Measurements from ENCODE around the gene HBEGF.
"Not testable (repeated sequence)": the region's sequence is repeated elsewhere in the genome, so short reads cannot be mapped to it uniquely, and the experiment has no call there.

The HBEGF gene

DNA sequence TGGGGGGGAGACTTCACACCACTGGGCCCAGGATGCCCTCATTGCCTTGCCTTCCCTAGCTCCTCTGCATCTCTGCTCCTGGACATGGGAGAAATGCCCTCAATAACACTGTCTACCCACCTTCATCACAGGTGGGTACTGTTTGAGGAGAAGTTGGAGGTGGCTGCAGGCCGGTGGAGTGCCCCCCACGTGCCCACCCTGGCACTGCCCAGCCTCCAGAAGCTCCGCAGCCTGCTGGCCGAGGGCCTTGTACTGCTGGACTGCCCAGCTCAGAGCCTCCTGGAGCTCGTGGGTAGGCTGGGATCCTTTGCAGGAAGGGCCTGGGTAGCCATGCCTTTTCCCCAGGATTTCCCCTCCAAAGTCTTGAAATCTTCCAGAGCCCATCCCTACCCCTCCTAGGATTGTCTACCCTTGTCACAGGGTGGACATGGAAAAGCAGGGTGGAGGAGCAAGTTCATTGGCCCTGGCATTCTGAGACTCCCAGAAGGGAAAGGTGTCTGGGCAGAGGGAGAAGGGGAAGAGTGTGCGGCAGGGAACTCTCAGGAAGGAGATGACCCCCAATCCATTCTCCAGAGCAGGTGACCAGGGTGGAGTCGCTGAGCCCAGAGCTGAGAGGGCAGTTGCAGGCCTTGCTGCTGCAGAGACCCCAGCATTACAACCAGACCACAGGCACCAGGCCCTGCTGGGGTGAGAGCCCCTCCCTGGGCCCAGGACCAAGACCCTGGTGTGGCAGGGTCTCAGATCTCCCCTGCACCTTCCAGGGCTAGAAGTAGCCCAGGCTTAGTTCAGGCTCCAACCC is 14.5 kb upstream of the HBEGF start:
- DNase-seq, result no peak

DNA sequence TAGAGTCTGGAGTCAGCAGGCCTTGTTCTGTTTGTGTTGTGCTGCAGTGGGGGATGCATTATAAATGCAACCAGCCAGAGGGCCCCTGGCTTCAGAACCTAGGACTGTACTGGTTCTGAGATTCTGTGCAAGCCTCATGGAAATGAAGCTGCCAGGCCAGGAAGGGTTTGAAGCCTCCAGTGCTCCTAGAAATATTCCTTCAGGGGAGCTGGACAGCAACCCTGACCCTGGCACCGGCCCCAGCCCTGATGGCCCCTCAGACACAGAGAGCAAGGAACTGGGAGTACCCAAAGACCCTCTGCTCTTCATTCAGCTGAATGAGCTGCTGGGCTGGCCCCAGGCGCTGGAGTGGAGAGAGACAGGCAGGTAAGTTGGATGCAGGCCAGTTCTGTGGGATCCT is 13.7 kb upstream of the HBEGF start, which contains the start of gene SLC4A9:
Gene SLC4A9, plus strand, starts transcription at position 94 of the 400 bp plus-strand sequence. Its CDS starts 43 bp downstream, at position 137.
- DNase-seq, result no peak

DNA sequence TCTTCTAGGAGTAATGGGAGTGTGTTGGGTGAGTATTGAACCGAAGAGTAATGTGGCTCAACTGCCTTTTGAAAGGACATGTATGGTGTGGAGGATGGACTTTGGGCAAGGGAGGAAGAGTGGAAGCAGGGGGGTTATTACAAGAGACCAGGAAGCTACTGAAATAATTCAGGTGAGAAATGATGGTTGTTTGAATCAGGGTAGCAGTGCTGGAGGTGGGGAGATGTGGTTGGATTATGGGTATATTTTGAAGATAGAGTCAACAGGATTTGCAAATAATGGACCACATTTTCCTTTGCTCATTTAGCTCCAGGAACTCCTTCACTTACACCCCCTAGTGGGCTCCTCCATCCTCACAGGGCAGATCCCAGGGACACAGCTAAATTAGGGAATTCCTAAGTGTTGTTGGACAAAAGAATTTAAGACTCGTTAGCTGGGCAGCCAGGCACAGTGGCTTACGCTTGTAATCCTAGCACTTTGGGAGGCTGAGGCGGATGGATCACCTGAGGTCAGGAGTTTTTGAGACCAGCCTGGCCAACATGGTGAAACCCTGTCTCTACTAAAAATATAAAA is 12.4 kb upstream of the HBEGF start:
- peak; percentile 65 for DNase-seq

DNA sequence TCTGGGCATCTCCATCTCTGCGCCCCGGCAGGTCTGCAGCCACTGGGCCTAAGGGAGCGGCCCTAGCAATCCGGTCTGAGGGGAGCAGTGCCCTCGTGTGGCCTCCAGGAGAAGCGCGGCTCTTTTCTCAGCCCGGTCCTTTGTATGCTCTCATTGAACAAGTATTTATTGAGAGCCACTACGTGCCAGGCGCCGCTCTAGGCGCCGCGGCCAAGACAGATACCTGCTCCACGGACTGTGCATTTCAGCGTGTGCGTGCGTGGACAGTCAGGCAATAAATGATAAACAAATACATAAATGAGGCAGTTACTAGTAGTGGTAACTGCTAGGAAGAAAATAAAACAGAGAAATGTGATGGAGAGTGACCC is 11.3 kb upstream of the HBEGF start:
- DNase-seq, result peak; percentile 89

DNA sequence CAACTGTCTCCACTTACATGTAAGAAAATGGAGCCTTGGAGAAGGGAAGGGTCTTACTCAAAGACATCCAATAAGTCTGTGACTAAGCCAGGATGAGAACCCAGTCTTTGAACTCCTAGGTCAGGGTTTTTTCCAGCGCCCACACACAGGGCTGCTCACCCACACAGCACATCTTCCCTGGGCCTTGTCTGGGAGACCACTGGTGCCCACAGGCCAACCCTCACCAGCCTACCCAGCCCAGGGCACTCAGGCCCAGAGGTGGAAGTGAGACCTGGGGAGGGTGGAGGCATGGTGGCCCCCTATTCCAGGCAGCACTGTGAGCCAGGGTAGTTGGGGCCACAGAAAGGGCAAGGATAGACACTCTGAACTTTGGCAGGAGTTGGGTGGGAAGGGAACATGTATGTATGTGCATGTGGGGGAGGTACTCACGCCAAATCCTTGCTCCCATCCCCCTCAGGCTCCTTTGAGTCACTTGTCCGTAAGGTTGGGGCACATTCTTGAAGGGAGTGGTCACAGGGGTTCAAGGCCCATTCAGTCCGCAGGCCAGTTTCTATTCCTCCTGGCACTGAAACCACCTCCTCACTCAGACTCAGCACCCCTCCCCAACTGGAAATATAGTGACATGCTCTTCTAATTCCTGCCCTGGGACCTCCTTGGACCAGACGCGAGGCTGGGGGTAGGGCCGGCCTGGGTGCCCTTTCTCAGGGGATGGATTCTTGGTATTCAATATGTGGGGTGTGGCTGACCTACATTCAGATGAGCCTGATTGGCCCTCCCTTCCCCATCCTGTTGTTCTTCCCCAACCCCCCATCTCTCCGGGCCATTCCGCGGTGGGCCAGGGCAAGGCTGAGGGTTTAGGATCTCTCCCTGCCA is 10.7 kb upstream of the HBEGF start:
- DNase-seq, result no peak

DNA sequence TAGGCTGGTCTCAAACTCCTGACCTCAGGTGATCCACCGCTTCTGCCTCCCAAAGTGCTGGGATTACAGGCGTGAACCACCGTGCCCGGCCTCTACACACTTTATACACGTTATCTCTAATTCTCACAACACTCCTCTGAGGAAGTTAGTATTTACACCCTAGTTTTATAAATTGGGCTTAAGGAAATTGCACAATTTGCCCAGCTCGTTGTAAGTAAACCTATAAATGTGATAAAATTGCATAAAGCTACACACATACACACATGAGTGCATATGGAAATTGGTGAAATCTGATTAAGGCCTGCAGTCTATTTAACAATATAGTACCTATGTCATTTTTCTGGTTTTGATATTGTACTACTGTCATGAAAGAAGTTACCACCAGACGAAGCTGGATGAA is 9.1 kb upstream of the HBEGF start:
- DNase-seq, result no peak

DNA sequence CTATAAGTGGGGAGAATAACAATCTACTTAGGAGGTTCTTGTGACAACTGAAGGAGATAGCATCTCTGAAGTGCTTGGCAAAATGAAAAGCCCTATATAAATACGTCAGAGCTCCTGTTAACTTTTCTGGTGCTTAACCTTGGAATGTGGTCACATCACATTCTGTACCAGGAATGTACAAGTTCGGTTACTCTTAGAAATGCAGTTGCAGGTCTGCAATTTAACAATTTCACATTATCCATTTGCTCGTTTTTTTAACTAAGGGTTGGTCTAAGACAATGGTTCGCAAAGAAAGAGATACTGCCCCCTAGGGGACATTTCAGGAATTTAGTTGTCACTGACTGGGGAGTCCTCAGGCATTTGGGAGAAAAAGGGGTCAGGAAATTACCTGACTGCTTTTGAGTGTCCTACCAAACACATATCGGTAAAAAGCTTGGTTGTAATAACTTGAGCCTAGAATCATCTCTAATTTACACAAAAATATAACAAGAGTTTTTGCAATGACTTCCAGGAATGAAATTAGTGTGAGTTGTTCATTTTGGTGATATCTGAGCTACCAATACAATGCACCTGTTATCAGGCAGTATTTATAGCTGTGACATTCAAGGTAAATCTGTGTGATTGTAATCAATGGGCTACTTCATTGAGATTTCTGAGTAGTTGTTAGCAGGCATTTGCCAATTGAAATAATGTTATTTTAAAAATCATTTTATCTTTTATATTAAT is 5.4 kb upstream of the HBEGF start:
- peak; percentile 77 for DNase-seq

DNA sequence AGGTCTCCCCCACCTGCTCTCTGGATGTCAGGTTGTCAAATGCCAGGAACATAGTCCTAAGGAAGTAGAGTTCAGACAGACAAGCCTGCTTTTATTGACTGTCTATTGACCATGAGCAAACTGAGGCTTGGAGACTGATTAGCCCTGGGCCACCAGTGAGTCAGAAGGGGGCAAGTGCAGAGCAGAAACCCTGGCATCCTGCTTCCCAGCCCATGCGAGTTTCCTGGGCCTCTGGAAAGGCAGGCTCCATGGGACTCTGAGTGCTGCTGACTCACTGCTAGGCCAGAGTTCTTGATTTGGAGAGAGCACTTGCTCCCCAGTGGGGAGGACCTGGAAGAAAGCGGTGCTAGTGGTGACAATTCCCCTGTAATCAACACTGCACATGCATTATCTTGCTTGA is 2.8 kb upstream of the HBEGF start:
- peak; percentile 68 for DNase-seq

DNA sequence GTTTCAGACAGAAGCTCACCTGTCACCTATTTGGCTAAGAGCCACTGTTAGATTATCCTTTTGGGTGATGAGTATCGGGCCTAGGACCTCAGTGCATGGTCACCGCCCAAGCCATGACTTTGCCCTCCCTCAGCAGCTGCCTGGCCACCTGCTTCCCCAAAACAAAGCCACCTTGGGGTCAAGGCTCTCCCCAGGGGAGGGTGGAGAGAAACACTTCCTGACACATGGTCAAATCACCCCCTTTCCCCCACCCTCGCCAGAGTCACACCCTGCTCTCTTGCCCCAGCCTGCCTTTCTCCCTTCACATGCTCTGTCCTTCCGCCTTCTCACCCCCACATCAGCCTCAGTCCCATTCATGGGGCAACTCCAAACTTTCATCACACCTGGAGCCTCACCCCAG is 1.7 kb upstream of the HBEGF start:
- no peak for DNase-seq

DNA sequence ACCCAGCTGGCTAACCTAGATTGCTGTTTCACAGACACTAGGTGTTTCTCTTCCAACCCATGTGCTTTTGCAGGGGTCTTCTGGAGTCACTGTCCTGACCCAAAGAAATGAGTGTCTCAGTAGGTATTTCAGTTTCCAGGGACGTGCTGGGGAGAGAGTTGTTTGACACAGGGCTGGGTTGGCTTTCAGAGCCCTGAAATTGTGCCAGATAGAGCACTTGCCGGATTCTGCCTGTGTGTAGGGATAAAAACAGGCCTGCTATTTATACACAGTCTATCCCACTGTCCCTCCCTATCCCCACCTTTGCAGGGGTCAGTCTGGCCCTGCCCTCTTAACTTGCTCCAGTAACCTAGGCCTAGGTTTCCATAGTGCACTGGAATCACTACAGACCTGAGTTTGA is 957 bp upstream of the HBEGF start:
- no peak for DNase-seq

DNA sequence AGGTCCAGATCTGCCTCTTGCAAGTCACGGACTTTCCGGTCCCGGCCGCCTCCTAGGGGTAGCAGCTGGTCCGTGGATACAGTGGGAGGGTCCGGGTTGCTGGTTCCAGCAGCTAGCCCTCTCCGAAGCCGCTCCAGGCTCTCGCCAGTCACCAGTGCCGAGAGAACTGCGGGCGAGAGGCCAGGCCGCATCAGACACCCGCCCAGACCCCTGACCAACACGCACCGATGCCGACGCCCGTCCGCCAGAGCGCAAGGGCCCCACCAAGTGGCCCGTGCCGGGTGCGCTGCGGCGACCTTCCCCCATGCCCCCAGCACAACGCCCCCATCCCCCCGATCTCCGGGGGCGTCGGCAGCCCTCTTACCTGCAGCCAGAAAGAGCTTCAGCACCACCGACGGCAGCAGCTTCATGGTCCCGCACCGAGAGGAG is 470 bp downstream of the HBEGF start:
- peak; percentile 71 for DNase-seq

DNA sequence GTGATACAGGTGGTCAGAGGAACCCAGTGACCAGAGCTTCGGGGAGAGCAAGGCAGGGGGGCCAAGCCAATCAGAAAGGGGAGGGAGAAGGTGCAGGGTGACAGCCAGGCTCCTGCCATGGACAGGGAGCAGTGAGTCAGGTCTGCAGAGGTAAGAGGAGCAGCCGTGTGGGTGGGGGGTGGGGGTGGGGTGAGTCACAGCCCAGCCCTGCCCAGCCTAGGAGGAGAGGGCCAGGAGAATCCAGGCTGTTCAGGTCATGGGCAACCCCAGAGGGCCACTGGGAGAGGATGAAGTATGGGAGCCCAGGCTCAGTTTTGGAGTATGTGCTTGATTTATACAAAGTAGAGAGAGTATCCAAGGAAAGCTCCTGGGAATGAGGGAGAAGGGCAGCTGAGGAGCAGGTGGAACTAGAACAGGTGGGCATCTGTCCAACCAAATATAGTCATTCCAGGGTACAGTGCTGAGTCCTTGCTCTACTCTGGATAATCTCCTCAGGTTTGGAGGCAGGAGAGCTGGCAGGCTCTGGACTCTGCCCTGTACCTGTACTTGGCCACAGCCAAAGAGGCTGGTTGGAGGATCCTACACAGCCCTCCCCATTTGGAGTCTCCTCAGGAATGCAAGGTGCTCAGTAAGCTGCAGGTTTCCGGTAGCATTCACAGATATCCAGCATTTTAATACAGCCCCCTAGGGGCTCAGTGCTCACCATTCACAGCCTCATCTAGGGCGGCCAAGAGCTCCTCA is 1.6 kb downstream of the HBEGF start:
- DNase-seq, result peak; percentile 73

DNA sequence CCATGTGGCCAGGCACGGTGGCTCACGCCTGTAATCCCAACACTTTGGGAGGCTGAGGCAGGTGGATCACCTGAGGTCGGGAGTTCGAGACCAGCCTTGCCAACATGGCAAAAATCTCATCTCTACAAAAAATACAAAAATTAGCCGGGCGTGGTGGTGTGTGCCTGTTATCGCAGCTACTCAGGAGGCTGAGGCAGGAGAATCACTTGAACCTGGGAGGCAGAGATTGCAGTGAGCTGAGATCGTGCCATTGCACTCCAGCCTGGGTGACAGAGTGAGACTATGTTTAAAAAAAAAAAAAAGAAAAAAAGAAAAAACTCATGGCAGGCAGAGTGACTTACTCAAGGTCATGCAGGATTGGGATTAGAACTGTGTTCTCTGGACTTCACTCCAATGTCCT is 2.6 kb downstream of the HBEGF start:
- not testable (repeated sequence) for DNase-seq

DNA sequence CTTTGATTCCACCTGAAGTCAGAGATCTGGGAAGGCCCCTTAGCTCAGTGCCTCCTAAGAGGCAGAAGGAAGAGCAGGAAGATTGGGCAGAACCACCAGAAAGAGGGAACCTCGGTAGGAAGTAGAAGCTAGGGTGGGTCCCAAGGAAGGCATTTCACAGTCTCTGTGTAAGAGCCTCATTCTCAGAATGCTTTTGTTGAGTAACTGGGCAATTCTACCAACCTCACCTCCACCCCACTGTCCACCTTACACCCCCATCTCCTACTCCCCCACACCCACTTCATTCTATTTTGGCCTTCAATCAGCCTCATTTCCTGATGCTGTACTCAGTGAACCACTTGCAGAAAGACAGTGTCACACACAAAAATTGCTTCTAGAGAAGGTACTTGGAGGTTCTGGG is 3.5 kb downstream of the HBEGF start:
- no peak for DNase-seq

DNA sequence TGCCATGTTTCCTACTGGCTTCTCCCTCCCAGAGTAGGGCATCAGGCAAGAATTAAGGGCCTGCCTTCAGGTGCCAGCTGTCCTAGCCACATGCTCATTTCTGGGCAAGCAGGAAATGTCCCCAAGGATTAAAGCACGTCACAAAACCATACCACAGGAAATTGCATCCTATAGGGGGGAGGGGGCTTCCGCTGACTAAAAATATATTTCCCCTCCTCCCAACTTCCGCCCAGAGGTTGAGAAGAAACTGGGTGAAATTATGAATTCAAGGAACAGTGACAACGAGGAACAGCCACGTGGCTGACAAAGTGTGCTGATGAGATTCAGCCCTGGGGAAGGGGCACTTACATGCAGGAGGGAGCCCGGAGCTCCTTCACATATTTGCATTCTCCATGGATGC is 4.1 kb downstream of the HBEGF start:
- no peak for DNase-seq

DNA sequence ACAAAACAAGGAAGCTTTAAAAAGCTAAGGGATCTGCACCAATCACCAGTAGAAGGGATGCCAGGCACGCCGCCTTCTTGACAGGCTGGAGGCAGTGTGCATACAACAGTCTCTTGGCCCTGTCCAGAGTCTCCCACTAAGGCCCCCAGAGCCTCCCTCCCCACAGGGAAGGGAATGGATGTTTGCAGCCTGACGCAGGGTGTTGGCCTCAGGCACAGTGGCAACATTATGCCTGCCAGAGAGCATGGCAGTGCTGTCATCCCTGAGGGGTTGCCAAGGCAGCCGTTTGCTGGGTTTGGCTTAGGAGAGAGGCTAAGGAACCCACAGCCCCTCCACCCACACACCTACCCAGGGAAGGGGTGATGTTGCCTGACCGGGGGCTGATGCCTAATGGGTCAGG is 4.8 kb downstream of the HBEGF start:
- DNase-seq, result peak; percentile 56

DNA sequence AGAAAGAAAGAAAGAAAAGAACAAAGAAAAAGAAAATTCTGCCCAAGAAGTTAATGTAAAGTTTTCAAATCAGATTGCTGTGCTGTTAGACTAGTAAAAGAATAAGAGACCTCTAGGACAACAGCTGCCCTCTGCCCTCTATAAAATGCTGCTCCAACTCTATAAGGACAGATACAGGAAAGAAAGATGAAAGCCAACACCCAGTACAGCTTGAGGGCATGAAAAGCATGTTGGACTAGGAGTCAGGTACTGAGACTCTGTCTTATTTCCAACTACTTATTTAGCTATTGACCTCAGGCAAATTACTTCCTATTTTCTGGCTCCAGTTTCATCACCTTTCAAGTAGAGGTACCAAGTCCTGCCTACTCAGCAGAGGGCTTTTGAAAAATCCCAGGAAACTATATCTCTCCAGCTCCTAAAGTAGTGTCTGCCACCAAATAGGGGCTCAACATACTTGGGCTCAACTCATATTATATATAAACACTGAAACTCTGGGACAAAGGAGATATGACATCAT is 5.7 kb downstream of the HBEGF start:
- no peak for DNase-seq

DNA sequence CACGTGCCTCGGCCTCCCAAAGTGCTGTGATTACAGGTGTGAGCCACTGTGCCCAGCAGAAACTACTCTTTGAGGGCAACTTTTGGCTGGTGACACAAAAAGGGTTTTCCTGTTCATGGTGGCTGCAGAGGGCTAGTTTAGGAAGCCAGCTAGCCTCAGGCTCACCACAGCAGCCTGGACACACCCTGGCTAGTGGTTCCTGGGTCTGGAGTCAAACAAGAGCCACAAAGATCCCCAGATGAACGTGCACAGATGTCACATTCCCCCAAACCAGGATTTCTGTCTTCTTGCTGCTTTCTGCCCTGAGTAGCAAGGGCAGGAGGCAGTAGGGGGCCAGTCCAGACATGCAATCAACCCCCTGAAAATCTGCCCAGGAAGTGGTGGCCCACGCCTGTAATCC is 6.8 kb downstream of the HBEGF start:
- DNase-seq, result no peak

DNA sequence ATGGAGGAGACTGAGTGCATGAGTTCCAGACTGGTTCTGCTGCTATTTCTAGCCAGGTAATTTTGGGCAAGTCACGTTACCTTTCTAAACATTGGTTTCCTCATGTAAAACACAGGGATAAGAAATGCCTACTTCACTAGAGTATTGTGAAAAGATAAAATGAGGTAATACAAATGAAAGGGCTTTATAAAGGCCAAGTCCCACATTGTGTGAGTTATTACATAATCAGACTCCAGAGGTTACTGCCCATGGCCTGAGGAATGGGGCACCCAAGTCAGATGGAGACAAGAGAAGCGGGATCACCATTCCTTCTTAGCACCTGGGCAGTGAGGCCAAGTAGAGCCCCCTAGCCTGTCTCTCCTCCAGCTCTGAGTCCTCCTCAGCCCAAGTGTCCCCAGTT is 7.5 kb downstream of the HBEGF start:
- no peak for DNase-seq

DNA sequence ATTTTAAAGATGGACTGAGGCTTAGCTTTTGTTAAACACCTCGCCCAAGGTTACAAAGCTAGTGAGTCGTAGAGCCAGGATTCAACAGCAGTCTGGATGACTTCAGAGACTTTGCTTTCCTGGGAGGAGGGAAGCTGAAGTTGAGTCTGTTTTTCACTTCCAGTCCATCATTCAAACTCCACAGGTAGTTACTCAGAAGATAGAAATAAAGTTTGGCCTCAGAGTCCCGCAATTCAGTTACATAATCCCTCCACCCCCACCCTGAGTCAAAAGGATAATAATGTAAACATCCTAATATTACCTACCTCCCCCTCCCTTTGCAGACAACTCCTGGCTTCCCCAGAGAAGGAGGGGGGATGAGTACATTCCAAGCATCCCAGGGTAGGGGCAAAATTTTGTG is 8.1 kb downstream of the HBEGF start:
- DNase-seq, result no peak

DNA sequence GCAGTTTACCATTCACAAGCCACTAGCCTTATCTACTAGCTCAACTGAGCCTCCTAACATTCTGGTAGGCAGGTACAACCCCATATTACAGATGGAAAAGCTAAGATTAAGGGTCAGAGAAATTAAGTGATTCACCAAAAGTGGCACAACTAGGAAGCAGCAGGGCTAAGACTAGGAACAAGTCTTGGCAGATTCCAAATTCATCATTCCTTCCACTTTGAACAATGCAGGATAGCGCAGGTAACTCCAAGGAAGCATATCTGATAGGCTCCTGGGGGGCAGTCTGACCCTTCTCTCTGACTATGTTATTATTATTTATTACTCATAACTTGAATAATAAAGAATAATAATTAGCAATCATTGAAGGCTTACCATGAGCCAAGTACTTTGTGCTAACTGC is 8.5 kb downstream of the HBEGF start:
- no peak for DNase-seq

DNA sequence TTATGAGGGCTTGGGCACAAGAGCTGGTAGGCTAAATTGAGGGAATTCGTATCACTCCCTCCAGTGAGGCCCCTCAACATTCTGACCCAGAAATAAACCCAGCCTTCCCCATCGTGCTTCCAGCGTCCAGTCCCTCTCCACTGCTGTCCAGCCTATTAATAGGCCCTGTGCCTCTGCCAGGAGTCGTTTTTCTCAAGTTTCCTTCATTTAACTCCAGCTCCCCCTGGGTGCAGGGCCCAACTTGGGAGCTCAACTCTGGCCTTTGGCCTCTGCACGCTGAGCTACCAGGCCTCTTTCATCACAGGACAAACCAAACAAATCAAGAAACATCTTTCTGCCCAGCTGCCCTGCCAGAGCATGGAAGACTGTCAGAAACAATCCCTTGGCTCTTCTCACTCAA is 10.0 kb downstream of the HBEGF start:
- no peak for DNase-seq

Measured in EL (cell line).